ENCODE results near the gene TRABD2A.
"Not testable (repeated sequence)": the region's sequence is repeated elsewhere in the genome, so short reads cannot be mapped to it uniquely, and the experiment has no call there.

TRABD2A gene

GRCh38 chr2:84782717-84783442, 98.0 kb downstream of the TRABD2A start:
- H3K4me3 Mint-ChIP-seq = peak overlapping the region; percentile 51 to 52
- peak; percentile 86 for ATAC-seq
- H3K4me1 Mint-ChIP-seq = peaks cover 71% of the 10 kb centered on the region
- peak; percentile 11 to 43 for DNase-seq
- no peaks in the 10 kb centered on the region for H3K27me3 Mint-ChIP-seq
- H3K9me3 Mint-ChIP-seq = peaks cover 5 to 8% of the 10 kb centered on the region in 2 donors
- peak overlapping the region in 1 of 2 donors; percentile 88 for H3K27ac Mint-ChIP-seq

GRCh38 chr2:84781942-84782716, 98.8 kb downstream of the TRABD2A start:
- Mint-ChIP-seq H3K27me3 (no peaks in the 10 kb centered on the region), H3K27ac (peak overlapping the region; percentile 81 to 88), H3K9me3 (peaks cover 4 to 7% of the 10 kb centered on the region in 2 donors), H3K4me3 (peak overlapping the region; percentile 51 to 52), H3K4me1 (peaks cover 66% of the 10 kb centered on the region)
- DNase-seq (peak; percentile 30 to 53), ATAC-seq (peak; percentile 97)

GRCh38 chr2:84779781-84780180, 101.1 kb downstream of the TRABD2A start:
- DNase-seq (no peak), ATAC-seq (no peak)
- peak overlapping the region in 1 of 2 donors; percentile 29 for H3K4me3 Mint-ChIP-seq
- peak overlapping the region in 1 of 2 donors; percentile 74 for H3K27ac Mint-ChIP-seq
- no peaks in the 10 kb centered on the region for H3K27me3 Mint-ChIP-seq
- peaks cover 59% of the 10 kb centered on the region for H3K4me1 Mint-ChIP-seq
- peaks cover 16 to 30% of the 10 kb centered on the region in 2 donors for H3K9me3 Mint-ChIP-seq

- DNase-seq (no peak), ATAC-seq (no peak)
- Mint-ChIP-seq H3K4me1 (peaks cover 52% of the 10 kb centered on the region), H3K27ac (no peak overlapping the region), H3K9me3 (peaks cover 23 to 37% of the 10 kb centered on the region in 2 donors), H3K4me3 (peak overlapping the region in 1 of 2 donors; percentile 29), H3K27me3 (no peaks in the 10 kb centered on the region)
These were observed 101.8 kb downstream of the TRABD2A start for GRCh38 chr2:84778911-84779690.

- Mint-ChIP-seq H3K27me3 (no peaks in the 10 kb centered on the region), H3K9me3 (peaks cover 37 to 63% of the 10 kb centered on the region in 2 donors), H3K4me3 (no peak overlapping the region), H3K4me1 (peaks cover 25% of the 10 kb centered on the region), H3K27ac (no peak overlapping the region)
- DNase-seq (no peak), ATAC-seq (no peak)
These were observed 104.9 kb downstream of the TRABD2A start for GRCh38 chr2:84776011-84776410.

GRCh38 chr2:84773562-84773961, 107.3 kb downstream of the TRABD2A start:
- H3K4me1 Mint-ChIP-seq, ATAC-seq, H3K4me3 Mint-ChIP-seq, DNase-seq, H3K27ac Mint-ChIP-seq, H3K27me3 Mint-ChIP-seq: not testable (repeated sequence)
- H3K9me3 Mint-ChIP-seq = peaks cover 39 to 66% of the 10 kb centered on the region in 2 donors
